K562 (cell line): ENCODE results near the gene CRIP3. TPM values are rescaled to one million over a fixed set of nuclear protein-coding genes. Genes with fewer than 3 reads are reported as not detected.

Experiments used
- ATF2 ChIP-seq: sonication (generic); formaldehyde crosslinking; IDR thresholded peaks from 2 replicates; pipeline ENCODE4 v1.8.1; 2022; ENCODE audit warnings: missing genetic modification reagents
- HINFP ChIP-seq: fragments of 450-650 bp; conservative IDR thresholded peaks from 2 replicates; pipeline ENCODE4 v1.6.1; 2016; ENCODE audit warnings: missing genetic modification characterization, low read depth, mild to moderate bottlenecking, control low read depth, missing compliant biosample characterization
- ZFX ChIP-seq: sonication (generic); formaldehyde crosslinking; IDR thresholded peaks from 2 replicates; pipeline ENCODE4 v1.8.0; 2022; ENCODE audit warnings: mild to moderate bottlenecking, missing genetic modification reagents, moderate library complexity
- ZNF318 ChIP-seq, 2 experiments: fragments of 450-650 bp; IDR thresholded peaks; 2 replicates each; pipeline ENCODE4 v1.6.1; 2016; ENCODE audit warnings: mild to moderate bottlenecking in 2 of 2, borderline replicate concordance in 1 of 2, low read depth in 1 of 2, moderate library complexity in 1 of 2
- polyA plus RNA-seq, 8 experiments: library from polyadenylated mRNA; depleted of rRNA in 4 of 8; stranded (reverse) in 5 of 8; unstranded in 3 of 8; fragments of >200 nt; fragmentation: Nextera tagmentation in 2 of 8; fragmentation: Illumina TruSeq in 1 of 8; extraction: Ambion mirVana in 2 of 8; extraction: Trizol in 1 of 8; gene quantifications; 2 replicates each; pipeline versions ENCODE4 v1.2.1 to v1.2.3, GENCODE V29; 2011 to 2014; ENCODE audit warnings: inconsistent platforms in 1 of 8, missing spikeins in 1 of 8
- total RNA-seq, 7 experiments: library from RNA; depleted of rRNA in 6 of 7; stranded (reverse); fragments of >200 nt in 6 of 7; fragmentation: Illumina TruSeq in 2 of 7; extraction: Trizol in 2 of 7; gene quantifications; 2 replicates each; pipeline versions ENCODE4 v1.2.1 to v1.2.3, GENCODE V29; 2011 to 2021; ENCODE audit warnings: low replicate concordance in 1 of 7

CRIP3 gene
- total and polyA plus RNA-seq, 9 of the 15 experiments (the other 6 are each of a cell fraction or from before 2014, with no cell fraction given) = 0.36 to 2.1 (median 0.87) TPM

- TF ChIP-seq HINFP (tag) (no peak), ZFX (CRISPR knock-in tag) (no peak), ATF2 (CRISPR knock-in tag) (no peak), ZNF318 (IDR thresholded peaks at IDR 0.05; ENCODE audit: borderline replicate concordance in 1 of 2, low read depth in 1 of 2) (no peak)
- TF ChIP-seq, all 486 proteins: peak for 0
Measured at GRCh38 chr6:43306086-43306485, 2.5 kb downstream of the CRIP3 start (continued).
